ELR (cell line): Measurements from ENCODE around the gene TNFSF8.

Source experiments
- DNase-seq: peaks from one replicate; pipeline ENCODE4 v3.0.0-alpha.2; 2015; ENCODE audit warnings: low read depth

The TNFSF8 gene

GRCh38 chr9:114936581-114936980 lies 6.2 kb upstream of the TNFSF8 start:
- DNase-seq: no peak

GRCh38 chr9:114935119-114935518 lies 4.7 kb upstream of the TNFSF8 start:
- DNase-seq: no peak

GRCh38 chr9:114932502-114932901 lies 2.1 kb upstream of the TNFSF8 start:
- no peak for DNase-seq

GRCh38 chr9:114931407-114931806 lies 1.0 kb upstream of the TNFSF8 start:
- DNase-seq: no peak

GRCh38 chr9:114929201-114929600 lies 1.2 kb downstream of the TNFSF8 start:
- DNase-seq: no peak

GRCh38 chr9:114928671-114929070 lies 1.7 kb downstream of the TNFSF8 start:
- no peak for DNase-seq

- DNase-seq: no peak
Measured at GRCh38 chr9:114928136-114928535, 2.3 kb downstream of the TNFSF8 start.

GRCh38 chr9:114925672-114926071 lies 4.7 kb downstream of the TNFSF8 start:
- DNase-seq: no peak

- DNase-seq: no peak
Measured at GRCh38 chr9:114925039-114925438, 5.4 kb downstream of the TNFSF8 start.

GRCh38 chr9:114924327-114924726 lies 6.1 kb downstream of the TNFSF8 start:
- DNase-seq: no peak

- DNase-seq: no peak
Measured at GRCh38 chr9:114923918-114924317, 6.5 kb downstream of the TNFSF8 start.

GRCh38 chr9:114921171-114921570 lies 9.2 kb downstream of the TNFSF8 start:
- DNase-seq: no peak

GRCh38 chr9:114919611-114920010 lies 10.8 kb downstream of the TNFSF8 start:
- no peak for DNase-seq

- no peak for DNase-seq
Measured at GRCh38 chr9:114916481-114916880, 13.9 kb downstream of the TNFSF8 start.

- DNase-seq: no peak
Measured at GRCh38 chr9:114914139-114914538, 16.3 kb downstream of the TNFSF8 start.

- no peak for DNase-seq
Measured at GRCh38 chr9:114913656-114914055, 16.7 kb downstream of the TNFSF8 start.

GRCh38 chr9:114913217-114913616 lies 17.2 kb downstream of the TNFSF8 start:
- DNase-seq: no peak

- DNase-seq: peak; percentile 75
Measured at GRCh38 chr9:114911167-114911821, 19.1 kb downstream of the TNFSF8 start.

GRCh38 chr9:114910541-114910940 lies 19.9 kb downstream of the TNFSF8 start:
- DNase-seq: no peak

- no peak for DNase-seq
Measured at GRCh38 chr9:114909661-114910060, 20.7 kb downstream of the TNFSF8 start.

- DNase-seq: peak; percentile 70
Measured at GRCh38 chr9:114908805-114909448, 21.5 kb downstream of the TNFSF8 start.

- DNase-seq: peak; percentile 98
Measured at GRCh38 chr9:114908104-114908622, 22.2 kb downstream of the TNFSF8 start.

GRCh38 chr9:114906922-114907571 lies 23.3 kb downstream of the TNFSF8 start:
- peak; percentile 81 for DNase-seq
